Left lobe of liver (tissue), 2 donors: ENCODE data around the gene PTDSS2. TPM values are rescaled to one million over a fixed set of nuclear protein-coding genes. Genes with fewer than 3 reads are reported as not detected.
A peak's percentile ranks its signal among the peaks of the same experiment; 100 is the strongest.
"Not testable (repeated sequence)": the region's sequence is repeated elsewhere in the genome, so short reads cannot be mapped to it uniquely, and the experiment has no call there.

Experiments used
- ATAC-seq: fragments of 200-7000 bp; cut with Tn5 transposase; one replicate; pipeline ENCODE4 v1.9.1; 2020; ENCODE audit warnings: mild to moderate bottlenecking, moderate library complexity
- DNase-seq: peaks from one replicate; pipeline ENCODE4 v3.0.0-alpha.2; 2020; ENCODE audit warnings: low spot score
- total RNA-seq: library from RNA; stranded (reverse); gene quantifications from one replicate; pipeline ENCODE4 v1.2.1, GENCODE V29; 2021
- donor health status: DM: no; HTN: no; CAD: no; lungs with moderate emphysema.
- donor health status: DM: no; HTN: yes; CAD: no.

Gene PTDSS2
- total RNA-seq, 1 donor from 2014 or later = 10.2 TPM

DNA sequence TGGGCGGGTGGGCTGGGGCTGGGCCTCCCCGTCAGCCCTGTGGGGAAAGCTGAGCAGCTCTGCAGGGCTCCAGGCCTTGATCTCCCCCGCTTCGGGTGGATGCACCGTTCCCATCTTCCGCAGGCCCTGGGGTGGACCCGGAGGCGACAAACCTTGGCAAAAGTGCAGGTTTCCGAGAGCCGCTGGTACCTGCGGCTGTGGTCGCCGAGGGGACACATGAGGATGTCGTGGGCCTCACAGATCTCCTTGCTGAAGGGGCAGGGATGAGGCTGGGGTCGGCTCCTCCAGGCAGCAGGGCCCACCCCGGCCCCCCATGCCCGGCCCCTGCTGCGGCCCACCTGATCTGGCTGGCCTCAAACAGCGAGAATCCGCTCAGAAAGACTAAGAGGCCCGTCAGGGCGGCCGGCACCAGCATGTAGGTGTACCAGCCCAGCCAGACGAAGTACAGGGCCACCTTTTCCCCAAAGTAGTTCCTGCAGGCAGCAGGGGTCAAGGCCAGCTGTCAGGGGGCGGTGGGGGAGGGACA is 20.1 kb upstream of the PTDSS2 start:
- ATAC-seq (no peak), DNase-seq (no peak)

DNA sequence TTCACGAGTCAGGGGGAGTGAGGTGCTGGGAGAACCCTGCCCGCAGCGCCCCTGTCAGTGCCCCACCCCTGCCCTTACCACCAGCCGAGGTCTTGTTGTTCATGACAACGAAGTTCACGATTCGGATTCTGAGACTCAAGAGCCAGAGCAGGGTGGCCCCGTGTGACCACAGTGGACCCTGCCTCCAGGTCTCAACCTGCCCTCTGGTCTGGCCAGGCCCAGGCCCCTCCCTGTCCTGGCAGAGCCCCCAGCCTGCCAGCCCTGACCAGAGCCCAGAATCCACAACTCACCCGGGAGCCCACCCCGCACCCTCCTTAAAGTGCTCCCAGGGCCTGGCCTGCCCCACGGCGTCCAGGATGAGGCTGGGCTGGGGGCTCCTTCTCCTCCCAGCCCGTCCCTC is 18.2 kb upstream of the PTDSS2 start:
- DNase-seq = no peak
- ATAC-seq = no peak

DNA sequence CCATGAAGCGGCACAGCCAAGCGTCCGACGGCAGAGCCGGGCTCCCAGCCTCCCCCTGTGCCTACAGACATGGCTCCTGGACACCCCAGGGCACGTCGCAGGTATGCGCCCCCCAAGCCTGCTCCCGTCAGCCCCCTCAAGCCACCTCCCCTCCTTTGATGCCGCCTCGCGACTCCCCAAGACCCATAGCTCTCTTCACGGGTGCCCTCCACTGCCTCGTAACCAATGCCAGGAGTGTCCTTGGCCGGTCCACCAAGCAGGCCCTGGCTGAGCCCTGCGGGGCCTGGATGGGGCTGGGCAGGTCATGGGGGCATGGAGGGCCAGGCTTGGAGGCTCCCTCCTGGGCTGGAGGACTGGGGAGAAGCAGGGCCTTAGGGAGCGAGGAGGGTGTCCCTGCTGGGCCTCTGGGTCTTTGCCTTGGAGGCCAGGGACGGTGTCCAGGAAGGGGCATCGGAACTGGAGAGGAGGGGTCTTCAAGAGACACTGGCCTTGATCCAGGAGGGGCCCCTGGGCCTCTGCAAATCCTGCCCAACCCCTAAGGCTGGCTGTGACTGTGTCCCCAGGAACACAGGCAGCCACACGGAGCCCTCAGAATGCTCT is 17.5 kb upstream of the PTDSS2 start:
- no peak for DNase-seq

DNA sequence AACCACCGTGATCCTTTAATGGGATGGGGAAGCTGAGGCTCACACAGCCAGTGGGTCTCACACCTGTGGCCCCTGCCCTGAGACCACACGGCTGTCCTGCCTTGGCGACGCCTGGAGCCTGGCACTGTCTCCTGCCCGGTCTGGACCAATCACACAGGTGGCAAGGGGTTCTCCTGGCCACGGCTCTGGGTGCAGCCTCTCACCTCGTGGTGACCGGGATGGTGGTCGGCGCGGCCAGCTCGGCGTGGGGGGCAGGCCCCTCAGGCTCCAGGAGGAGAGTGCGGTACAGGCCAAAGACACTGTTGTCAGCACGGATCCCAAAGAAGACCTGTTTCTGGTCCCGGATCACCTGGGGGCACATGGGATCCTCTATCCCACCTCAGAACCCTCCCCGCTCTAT is 17.0 kb upstream of the PTDSS2 start:
- ATAC-seq = no peak

More for the DNA sequence above, 17.5 kb upstream of the PTDSS2 start:
- no peak for ATAC-seq

DNA sequence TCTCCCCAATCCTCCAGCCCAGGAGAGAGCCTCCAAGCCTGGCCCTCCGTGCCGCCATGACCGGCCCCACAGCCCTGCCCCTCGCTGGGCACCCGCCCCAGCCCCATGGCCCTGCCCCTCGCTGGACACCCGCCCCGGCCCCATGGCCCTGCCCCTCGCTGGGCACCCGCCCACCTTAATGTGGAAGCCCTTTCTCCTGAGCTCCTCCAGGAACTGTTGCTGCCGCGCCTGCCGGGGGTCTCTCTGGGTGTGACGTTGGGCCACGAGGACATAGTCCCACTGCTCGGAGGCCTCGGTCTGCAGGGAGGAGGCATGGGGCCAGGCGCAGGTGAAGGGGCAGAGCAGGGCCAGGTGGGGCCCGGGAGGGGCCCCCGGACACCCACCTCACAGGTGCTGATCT is 16.4 kb upstream of the PTDSS2 start:
- DNase-seq (no peak), ATAC-seq (no peak)

More for the DNA sequence above, 17.0 kb upstream of the PTDSS2 start:
- DNase-seq = no peak

DNA sequence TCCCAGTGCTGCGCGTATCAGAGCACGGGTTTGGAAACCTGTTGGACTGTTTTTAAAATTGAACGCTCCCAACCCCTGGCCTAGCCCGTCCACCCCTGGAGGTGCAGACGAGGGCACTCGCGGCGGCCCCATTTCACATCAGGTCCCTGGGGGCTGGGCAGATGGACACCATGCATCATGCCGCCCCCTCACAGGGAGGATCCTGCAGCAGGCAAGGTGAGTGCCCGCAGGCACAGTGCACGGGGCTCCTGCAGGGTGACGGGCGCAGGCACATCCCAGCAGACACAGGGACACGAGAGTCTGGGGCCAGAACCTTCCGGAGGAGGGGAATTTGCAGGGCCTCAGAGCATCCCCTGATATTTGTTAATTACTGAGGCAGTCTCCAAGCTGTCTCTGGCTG is 15.6 kb upstream of the PTDSS2 start:
- no peak for ATAC-seq
- no peak for DNase-seq

DNA sequence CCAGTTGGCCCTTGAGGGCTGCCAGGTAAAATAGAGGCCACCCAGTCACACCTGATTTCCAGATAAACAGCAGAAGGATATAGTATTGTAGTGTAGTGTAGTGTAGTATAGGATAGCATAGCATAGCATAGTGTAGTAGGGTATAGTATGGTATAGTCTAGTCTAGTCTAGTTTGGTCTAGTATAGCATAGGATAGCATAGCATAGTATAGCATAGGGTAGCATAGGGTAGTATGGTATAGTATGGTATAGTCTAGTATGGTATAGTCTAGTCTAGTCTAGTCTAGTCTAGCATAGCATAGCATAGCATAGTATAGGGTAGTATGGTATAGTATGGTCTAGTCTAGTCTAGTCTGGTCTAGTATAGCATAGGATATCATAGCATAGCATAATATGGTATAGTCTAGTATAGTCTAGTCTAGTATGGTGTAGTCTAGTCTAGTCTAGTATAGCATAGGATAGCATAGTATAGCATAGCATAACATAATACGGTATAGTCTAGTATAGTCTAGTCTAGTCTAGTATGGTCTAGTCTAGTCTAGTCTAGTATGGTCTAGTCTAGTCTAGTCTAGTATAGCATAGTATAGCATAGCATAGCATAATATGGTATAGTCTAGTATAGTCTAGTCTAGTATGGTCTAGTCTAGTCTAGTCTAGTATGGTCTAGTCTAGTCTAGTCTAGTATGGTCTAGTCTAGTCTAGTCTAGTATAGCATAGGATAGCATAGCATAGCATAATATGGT is 14.9 kb upstream of the PTDSS2 start:
- ATAC-seq = not testable (repeated sequence)

DNA sequence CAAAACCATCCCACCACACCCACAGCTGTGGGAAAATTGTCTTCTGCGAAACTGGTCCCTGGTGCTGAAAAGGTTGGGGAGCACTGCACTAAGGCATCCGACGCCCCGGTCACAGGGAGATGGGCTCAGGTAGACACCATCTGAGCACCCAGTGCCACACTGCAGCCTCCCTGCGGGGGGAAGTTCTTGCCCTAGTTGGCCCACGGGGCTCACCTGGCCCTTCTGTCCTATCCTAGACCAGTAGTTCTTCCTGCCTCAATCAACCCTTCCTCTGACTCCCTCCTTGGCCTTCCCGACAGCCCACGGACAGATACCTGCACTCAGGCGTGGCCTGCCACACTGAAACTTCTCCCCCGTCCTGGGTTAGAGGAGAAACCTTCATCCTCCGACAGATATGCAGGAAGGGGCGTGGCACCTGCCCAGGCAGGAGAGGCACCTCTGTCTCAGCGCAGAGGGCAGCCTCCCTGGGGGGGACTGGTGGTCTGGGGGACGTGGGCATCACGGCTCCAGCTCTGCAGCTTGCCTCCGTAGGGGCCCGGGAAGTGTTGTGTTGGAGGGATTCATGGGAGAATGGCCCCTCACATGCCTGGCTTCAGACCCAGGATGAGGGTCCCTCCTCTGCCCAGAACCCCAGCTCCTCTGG is 12.7 kb upstream of the PTDSS2 start:
- DNase-seq (no peak), ATAC-seq (no peak)

More for the DNA sequence above, 14.9 kb upstream of the PTDSS2 start:
- DNase-seq = not testable (repeated sequence)

DNA sequence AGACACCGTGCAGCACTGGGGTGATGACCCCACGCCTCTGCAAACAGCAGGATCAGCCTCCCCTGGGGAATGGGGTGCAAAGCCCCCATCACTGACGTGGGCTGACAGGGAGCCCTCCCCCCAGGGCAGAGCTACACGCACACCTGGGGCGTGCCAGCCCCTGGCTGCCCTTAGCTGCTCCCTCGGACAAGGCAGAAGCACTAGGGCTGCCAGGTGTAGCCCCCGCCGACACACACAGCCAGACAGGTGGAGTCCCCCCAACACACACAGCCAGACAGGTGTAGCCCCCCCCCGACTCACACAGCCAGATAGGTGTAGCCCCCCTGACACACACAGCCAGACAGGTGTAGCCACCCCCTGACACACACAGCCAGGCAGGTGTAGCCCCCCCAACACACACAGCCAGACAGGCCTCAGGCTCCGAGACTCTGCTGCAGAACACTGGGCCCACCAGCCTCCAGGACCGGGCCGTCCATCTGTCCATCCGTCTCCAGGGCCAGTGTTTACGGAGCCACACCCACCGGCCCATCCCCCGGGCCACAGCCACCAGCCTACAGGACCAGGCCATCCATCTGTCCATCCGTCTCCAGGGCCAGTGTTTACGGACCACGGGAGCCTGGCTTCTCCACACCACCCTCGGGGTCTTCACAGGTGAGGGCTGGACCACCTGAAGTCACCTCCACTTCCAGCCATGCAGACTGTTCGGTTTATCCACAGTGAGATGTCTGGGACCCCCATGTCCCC is 11.8 kb upstream of the PTDSS2 start:
- no peak for ATAC-seq
- no peak for DNase-seq

DNA sequence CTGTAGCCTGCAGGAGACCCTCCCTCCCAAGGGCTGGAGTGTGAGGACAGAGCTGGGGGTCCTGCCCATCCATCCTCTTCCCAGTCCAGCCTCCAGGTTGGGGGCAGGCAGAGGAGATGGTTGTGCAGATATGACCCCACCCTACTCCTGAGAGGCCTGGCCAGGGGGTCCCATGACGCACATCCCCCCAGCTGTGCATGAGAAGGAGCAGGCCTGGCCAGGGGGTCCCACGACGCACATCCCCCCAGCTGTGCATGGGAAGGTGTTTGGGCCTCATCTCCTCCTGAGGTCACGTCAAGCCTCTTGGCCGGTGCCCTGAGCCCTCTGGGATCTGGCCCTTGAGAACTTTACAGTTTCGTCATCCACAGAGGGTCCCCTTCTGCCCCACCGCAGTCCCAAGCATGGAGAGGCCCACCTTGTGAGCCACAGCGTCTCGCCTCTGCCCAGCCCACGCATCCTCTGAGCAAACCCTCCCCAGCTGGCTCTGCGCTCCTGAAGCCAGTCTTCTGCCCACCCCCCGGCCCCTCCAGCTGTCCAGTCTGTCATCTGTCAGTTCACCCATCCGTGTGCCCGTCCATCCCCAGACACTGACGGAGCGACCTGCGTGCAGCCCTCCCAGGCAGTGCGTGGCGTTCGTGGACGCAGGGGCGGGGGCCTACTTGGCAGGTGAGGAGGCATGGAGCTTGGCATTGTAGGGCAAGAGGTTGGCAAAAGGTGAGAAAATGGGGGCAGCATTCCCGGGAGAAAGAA is 10.6 kb upstream of the PTDSS2 start:
- ATAC-seq (no peak), DNase-seq (no peak)

DNA sequence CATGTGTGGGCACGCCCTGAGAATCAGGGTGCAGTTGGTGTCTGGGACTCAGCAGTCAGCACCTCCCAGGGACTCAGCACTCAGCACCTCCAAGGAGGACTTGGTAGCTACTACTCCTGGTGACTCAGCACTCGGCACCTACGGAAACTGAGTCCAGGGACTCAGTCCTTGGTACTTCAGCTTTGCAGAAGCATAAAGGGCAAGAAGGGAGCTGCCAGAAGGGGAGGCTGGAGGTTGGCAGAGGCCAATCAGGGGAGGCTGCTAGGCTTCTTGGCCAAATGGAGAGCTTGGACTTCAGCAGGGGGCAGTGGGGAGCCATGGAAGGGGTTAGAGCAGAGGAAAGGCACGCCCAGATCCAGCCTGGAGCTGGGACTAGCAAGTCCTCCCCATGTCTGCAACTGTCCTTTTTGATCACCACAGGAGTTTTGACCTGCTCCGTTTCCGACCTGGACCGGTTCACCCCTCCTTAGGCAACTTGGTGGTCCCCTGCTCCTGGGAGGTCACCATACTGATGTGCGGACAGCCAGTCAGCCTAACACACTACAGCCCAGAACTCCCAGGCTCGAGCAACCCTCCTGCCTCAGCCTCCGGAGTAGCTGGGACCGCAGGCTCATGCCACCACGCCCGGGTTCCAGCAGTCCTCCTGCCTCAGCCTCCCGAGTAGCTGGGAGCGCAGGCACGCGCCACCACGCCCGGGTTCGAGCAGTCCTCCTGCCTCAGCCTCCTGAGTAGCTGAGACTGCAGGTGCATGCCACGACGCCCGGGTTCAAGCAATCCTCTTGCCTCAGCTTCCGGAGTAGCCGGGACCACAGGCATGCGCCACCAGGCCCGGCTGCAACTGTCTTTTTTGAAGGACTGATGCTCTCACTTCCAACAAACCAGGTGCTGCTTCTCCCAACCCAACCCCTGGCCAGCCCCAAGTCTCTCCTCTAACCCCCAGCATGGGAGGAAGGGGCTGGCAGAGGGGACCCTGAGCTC is 9.7 kb upstream of the PTDSS2 start:
- DNase-seq (no peak), ATAC-seq (peak; percentile 13)

DNA sequence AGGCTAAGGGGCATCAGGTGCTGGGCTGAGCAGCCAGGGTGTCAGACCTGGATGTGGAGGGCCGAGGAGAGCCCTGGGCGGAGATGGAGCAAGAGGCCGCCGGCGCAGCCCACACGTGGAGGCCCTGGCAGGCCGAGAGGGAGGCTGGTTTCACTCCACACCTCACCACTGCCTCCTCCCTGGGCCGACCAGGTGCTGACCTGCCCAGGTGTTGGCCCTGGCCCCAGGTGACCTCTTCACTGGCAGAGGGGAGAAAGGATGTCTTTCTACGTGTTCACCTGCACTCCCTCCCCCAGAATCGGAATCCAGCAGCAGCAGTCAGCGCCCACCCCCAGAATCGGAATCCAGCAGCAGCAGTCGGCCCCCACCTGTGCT is 9.0 kb upstream of the PTDSS2 start:
- DNase-seq (no peak), ATAC-seq (no peak)

DNA sequence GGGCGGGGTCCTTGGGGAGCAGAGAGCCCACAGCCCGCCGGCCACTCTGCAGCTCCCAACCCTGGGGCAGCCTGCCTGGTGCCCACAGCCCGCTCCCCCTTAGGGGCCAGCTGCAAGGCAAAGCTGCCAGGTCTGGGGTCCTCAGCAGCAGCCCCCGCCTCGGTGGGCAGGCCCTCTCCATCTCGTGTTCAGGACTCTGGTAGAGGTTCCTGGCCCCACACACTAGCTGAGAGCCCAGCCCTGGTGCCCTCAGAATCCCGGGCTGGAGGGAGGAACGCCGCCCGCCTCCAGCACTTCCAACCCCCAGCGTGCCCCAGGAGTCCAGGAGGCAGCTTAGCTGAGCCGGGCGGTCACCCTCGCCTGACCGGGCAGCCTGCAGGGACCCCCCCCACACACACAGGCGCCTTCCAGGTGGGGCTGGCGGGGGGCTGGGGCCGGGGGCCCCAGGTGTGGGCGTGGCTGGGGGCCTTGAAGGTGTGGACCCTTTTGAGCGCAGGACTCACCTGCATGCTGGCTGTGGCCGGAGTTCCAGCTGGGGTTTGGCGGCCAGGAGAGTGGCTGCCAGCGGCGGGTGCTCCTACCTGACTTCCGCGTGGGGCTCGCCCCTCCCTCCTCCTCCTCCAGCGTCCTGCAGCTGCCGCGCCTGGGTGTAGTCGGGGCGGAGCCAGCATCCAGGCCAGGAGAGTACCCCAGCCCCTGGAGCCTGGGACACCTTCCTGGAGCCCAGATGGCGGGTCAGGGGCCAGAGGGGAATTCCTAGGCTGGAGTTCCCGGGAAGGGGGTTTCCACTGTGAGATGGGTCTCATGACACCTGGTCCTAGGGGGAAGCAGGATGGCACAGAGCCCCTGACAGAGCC is 8.4 kb upstream of the PTDSS2 start, which contains the start of gene ANO9:
Gene ANO9 (minus strand): TSS at position 594 of the 857 bp plus-strand sequence. CDS start 85 bp downstream, at position 509.
- no peak for ATAC-seq
- DNase-seq = no peak

DNA sequence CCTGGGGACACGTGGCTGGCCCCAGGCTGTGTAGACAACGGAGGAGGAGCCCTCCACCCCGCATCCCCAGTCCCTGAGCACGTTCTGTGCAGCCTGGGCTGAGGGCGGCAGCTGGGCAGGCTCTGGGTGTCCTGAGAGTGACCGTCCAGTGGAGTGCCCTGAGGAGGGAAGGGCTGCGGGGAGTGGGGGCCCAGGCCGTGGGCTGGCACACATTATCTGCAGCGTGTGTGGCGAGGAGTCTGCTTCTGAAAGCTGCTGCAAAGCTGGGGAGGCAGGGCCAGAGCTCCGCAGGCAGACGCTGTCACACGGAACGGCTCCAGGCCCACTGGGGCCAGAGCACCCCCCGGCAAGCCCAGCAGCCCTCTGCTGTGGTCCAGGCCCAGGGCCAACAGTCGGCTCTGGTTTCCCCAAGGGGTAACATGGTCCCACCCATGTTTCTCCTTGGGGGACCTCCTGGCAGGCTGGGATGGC is 7.4 kb upstream of the PTDSS2 start:
- DNase-seq = no peak
- ATAC-seq = no peak

DNA sequence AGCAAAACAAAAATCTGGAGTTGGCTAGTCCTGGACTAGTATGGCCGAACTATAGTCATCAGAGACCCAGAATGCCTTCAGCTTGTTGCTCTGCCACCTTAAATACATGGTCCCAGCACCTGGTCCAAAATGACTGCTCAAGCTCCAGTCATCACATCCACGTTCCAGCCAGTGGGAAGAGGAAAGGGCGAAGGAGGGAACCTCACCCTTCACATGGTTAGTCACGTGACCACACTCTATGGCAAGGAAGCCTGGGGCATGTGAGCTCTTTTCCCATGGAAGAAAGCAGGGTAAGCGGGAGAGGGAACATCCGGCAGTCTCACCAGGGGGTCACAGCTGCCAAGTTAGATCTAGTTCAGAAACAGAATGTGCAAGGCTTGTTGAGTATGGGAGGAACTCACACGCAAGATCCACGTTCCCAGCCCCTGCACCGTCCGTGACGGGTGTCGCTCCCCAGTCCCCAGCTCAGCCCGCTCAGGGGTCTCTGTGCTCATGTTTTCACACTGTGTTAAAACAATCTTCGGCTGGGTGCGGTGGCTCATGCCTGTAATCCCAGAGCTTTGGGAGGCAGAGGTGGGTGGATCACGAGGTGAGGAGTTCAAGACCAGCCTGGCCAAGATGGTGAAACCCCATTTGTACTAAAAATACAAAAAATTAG is 6.4 kb upstream of the PTDSS2 start:
- no peak for DNase-seq
- ATAC-seq = no peak

DNA sequence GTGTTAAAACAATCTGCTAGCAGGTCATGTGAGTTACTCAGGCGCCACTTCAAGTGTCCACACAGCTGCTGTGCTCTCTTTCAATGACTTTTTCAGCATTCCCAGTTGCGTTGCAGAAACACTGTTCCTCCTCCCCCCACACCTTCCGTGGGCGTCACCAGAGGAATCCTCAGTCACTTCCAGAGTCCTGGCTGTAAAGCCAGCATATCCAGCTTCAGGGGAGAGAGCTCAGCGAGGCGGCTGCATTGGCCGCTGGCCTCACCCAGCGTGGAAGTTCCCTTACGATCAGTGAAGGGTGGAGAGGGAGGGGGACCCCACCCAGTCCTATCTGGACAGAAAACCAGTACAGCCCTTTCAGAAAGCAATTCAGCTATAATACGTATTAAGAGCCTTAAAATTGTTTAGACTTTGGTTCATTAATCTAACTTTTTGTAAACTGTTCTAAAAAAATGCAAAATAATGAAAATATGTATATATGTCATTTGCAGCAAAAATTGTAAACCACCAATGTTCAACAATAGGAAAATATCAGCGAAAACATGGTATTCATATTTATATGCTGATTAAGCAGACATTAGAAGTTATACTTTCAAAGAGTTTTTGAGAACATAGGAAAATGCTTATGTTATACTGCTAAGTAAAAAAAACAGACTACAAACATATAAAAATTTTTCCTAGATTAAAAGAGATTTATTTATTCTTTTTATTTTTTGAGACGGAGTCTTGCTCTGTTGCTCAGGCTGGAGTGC is 5.5 kb upstream of the PTDSS2 start:
- no peak for DNase-seq
- ATAC-seq = no peak
